Measurements from ENCODE around the gene ANKRD13C.

The ANKRD13C gene

DNA sequence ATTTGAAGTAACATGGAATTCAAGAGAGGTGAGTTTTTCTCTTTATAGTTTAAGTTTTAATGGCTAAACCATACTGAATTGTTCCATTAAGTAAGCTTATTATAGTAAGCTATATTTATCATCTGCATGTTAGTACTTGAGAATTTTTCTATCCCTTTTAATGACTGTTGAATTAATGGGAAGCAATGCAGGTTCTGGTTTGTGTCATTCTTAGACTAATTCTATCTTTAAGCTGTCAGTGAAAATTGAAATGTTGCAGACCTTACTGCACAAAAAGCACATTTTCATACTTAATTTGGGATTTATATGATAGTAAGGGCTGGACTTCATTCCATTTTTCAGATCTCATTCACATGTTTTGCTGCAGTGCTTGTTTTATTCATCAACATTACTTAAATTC is 107.4 kb downstream of the ANKRD13C start:
- Histone ChIP-seq H3K4me3 (ENCODE audit: low read length) (no peak overlapping the region), H3K9ac (ENCODE audit: low read length) (no peak overlapping the region), H3K27ac (ENCODE audit: low read length) (no peak overlapping the region), H3K4me1 (ENCODE audit: control insufficient read depth, low read depth, low read length) (no peaks in the 10 kb centered on the region), H3K9me3 (ENCODE audit: control insufficient read depth, low read depth, low read length) (no peaks in the 10 kb centered on the region), H3K27me3 (ENCODE audit: control insufficient read depth, insufficient read depth, low read length) (no peaks in the 10 kb centered on the region), H3K36me3 (ENCODE audit: control insufficient read depth, low read depth, low read length) (peaks cover 100% of the 10 kb centered on the region)

DNA sequence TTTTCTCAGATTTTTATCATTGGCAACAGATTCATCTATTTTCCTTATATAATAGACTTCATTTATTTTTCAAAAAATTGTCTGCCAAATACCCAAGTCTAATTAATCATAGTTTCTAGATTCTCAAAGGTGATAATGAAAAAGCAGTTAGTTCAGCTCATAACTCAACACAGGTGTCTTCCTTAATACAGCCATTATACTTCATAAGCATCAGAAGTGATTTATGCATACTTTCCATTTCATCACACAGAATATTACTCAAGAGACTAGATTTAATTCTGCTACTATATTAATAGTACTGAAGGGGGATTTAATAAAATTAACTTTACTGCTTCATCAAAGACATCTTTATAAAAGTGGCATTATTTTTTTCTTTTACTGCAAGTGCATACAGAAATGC is 114.6 kb downstream of the ANKRD13C start:
- Histone ChIP-seq H3K27me3 (ENCODE audit: control insufficient read depth, insufficient read depth, low read length) (no peaks in the 10 kb centered on the region), H3K27ac (ENCODE audit: low read length) (no peak overlapping the region), H3K9me3 (ENCODE audit: control insufficient read depth, low read depth, low read length) (no peaks in the 10 kb centered on the region), H3K9ac (ENCODE audit: low read length) (no peak overlapping the region), H3K36me3 (ENCODE audit: control insufficient read depth, low read depth, low read length) (peaks cover 95% of the 10 kb centered on the region), H3K4me1 (ENCODE audit: control insufficient read depth, low read depth, low read length) (no peaks in the 10 kb centered on the region), H3K4me3 (ENCODE audit: low read length) (no peak overlapping the region)

GRCh38 chr1:70234733-70235132 is 119.8 kb downstream of the ANKRD13C start:
- H3K27me3 ChIP-seq (ENCODE audit: control insufficient read depth, insufficient read depth, low read length), result no peaks in the 10 kb centered on the region
- no peak overlapping the region for H3K27ac ChIP-seq (ENCODE audit: low read length)
- H3K36me3 ChIP-seq (ENCODE audit: control insufficient read depth, low read depth, low read length), result peaks cover 95% of the 10 kb centered on the region
- no peak overlapping the region for H3K9ac ChIP-seq (ENCODE audit: low read length)
- no peaks in the 10 kb centered on the region for H3K9me3 ChIP-seq (ENCODE audit: control insufficient read depth, low read depth, low read length)
- H3K4me3 ChIP-seq (ENCODE audit: low read length), result no peak overlapping the region
- no peaks in the 10 kb centered on the region for H3K4me1 ChIP-seq (ENCODE audit: control insufficient read depth, low read depth, low read length)

GRCh38 chr1:70231475-70231874 is 123.0 kb downstream of the ANKRD13C start:
- Histone ChIP-seq H3K36me3 (ENCODE audit: control insufficient read depth, low read depth, low read length) (peaks cover 95% of the 10 kb centered on the region), H3K9ac (ENCODE audit: low read length) (no peak overlapping the region), H3K27me3 (ENCODE audit: control insufficient read depth, insufficient read depth, low read length) (no peaks in the 10 kb centered on the region), H3K4me3 (ENCODE audit: low read length) (no peak overlapping the region), H3K27ac (ENCODE audit: low read length) (no peak overlapping the region), H3K9me3 (ENCODE audit: control insufficient read depth, low read depth, low read length) (no peaks in the 10 kb centered on the region), H3K4me1 (ENCODE audit: control insufficient read depth, low read depth, low read length) (no peaks in the 10 kb centered on the region)

DNA sequence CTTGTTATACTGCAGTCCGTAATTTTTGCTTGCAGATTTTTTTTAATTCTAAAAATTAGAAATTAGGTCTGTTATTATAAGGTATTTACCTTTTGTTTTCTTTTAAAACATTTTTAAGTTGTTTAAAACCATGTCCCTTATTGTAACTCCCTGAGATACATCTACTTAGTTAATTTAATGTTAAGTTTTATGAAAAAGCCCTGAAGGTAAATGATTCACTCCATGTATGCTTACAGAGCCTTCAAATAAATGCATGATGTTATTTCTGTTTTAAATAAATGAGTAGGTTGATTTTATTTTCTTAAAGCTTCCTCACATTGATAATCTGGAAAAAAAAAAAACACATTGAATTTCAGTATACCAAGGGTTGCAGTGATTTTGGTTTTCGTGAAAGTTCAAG is 125.9 kb downstream of the ANKRD13C start:
- Histone ChIP-seq H3K4me3 (ENCODE audit: low read length) (no peak overlapping the region), H3K27ac (ENCODE audit: low read length) (no peak overlapping the region), H3K36me3 (ENCODE audit: control insufficient read depth, low read depth, low read length) (peaks cover 87% of the 10 kb centered on the region), H3K9ac (ENCODE audit: low read length) (no peak overlapping the region), H3K4me1 (ENCODE audit: control insufficient read depth, low read depth, low read length) (no peaks in the 10 kb centered on the region), H3K27me3 (ENCODE audit: control insufficient read depth, insufficient read depth, low read length) (no peaks in the 10 kb centered on the region), H3K9me3 (ENCODE audit: control insufficient read depth, low read depth, low read length) (no peaks in the 10 kb centered on the region)

DNA sequence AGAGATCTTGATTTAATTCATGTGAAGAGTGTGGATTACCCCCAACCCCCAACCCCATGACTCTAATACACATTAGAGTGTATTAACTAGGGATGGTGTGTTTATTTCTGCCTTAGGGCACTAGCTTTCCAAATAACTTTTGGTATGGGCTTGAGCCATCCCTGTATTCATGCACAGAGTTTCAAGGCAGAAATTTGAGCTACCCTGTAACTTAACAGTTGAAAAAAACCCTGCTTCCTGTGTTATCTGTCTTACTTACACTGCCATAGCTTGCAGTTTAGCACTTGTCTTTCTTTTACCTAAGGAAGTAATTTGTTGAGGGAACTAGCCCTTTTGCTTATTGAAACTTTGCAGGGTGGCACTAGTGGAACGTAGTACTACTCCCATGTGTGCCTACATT is 127.1 kb downstream of the ANKRD13C start:
- Histone ChIP-seq H3K27ac (ENCODE audit: low read length) (no peak overlapping the region), H3K9ac (ENCODE audit: low read length) (no peak overlapping the region), H3K9me3 (ENCODE audit: control insufficient read depth, low read depth, low read length) (no peaks in the 10 kb centered on the region), H3K4me1 (ENCODE audit: control insufficient read depth, low read depth, low read length) (peaks cover 8% of the 10 kb centered on the region), H3K27me3 (ENCODE audit: control insufficient read depth, insufficient read depth, low read length) (no peaks in the 10 kb centered on the region), H3K36me3 (ENCODE audit: control insufficient read depth, low read depth, low read length) (peaks cover 85% of the 10 kb centered on the region), H3K4me3 (ENCODE audit: low read length) (no peak overlapping the region)

DNA sequence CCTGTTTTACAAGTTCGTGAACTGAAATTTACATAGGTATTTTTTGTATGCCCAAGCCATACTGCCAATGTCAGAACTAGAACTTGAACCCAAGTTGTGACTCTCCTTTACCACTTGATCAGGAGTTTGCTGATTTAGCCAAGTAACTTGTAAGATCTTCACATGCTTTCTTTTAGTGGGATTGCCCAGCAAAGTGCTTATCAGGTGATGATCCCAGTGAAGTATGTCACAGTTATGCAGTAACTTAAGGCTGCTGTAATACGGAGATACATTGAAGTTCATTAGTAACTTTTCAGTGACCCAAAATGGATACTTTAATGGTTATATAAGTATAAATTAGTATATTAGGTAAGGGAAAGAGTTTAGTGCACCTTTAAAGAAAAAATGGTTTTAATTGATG is 129.6 kb downstream of the ANKRD13C start:
- Histone ChIP-seq H3K27me3 (ENCODE audit: control insufficient read depth, insufficient read depth, low read length) (no peaks in the 10 kb centered on the region), H3K27ac (ENCODE audit: low read length) (no peak overlapping the region), H3K4me1 (ENCODE audit: control insufficient read depth, low read depth, low read length) (peaks cover 10% of the 10 kb centered on the region), H3K36me3 (ENCODE audit: control insufficient read depth, low read depth, low read length) (peaks cover 60% of the 10 kb centered on the region), H3K9ac (ENCODE audit: low read length) (no peak overlapping the region), H3K9me3 (ENCODE audit: control insufficient read depth, low read depth, low read length) (no peaks in the 10 kb centered on the region), H3K4me3 (ENCODE audit: low read length) (no peak overlapping the region)

DNA sequence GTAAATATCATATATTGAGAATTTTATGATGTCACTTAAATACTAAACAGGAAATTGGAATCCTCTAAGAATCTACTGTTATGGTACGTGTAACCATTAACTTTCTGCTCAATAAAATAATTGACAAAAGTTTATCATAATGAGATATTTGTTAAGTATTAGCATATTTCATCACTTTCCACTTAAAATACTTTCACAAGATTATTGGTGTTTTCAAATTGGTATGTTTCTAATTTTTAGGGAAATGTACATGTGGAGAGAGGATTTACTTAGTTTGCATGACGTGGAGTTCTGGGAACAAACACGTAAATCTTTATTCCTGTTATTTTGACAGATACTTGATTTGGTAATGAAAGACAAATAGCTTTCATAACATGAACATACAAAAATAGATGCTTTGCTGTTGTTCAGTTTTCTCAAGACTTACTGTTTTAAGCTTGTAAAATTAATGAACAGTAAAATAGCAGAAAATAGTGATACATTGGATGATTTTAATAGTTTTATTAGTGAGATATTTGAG is 131.7 kb downstream of the ANKRD13C start:
- no peak overlapping the region for H3K27ac ChIP-seq (ENCODE audit: low read length)

GRCh38 chr1:70221238-70222121 is 133.0 kb downstream of the ANKRD13C start, which contains the start of gene SRSF11:
TSS of gene SRSF11 (plus strand) at chr1:70221380. CDS start at chr1:70221637, 257 bp downstream.
- Histone ChIP-seq H3K27me3 (ENCODE audit: control insufficient read depth, insufficient read depth, low read length) (no peaks in the 10 kb centered on the region), H3K27ac (ENCODE audit: low read length) (peak within 1 kb of the TSS; percentile 91), H3K4me1 (ENCODE audit: control insufficient read depth, low read depth, low read length) (peaks cover 10% of the 10 kb centered on the region), H3K4me3 (ENCODE audit: low read length) (peak within 1 kb of the TSS; percentile 99), H3K36me3 (ENCODE audit: control insufficient read depth, low read depth, low read length) (peaks cover 28% of the 10 kb centered on the region), H3K9ac (ENCODE audit: low read length) (peak within 1 kb of the TSS; percentile 99), H3K9me3 (ENCODE audit: control insufficient read depth, low read depth, low read length) (no peaks in the 10 kb centered on the region)

More for the DNA sequence above, 131.7 kb downstream of the ANKRD13C start:
- Histone ChIP-seq H3K4me1 (ENCODE audit: control insufficient read depth, low read depth, low read length) (peaks cover 10% of the 10 kb centered on the region), H3K4me3 (ENCODE audit: low read length) (peak overlapping the region; percentile 99), H3K27me3 (ENCODE audit: control insufficient read depth, insufficient read depth, low read length) (no peaks in the 10 kb centered on the region), H3K9me3 (ENCODE audit: control insufficient read depth, low read depth, low read length) (no peaks in the 10 kb centered on the region), H3K36me3 (ENCODE audit: control insufficient read depth, low read depth, low read length) (peaks cover 38% of the 10 kb centered on the region), H3K9ac (ENCODE audit: low read length) (peak overlapping the region; percentile 99)

GRCh38 chr1:70220517-70221237 is 133.8 kb downstream of the ANKRD13C start:
- Histone ChIP-seq H3K4me3 (ENCODE audit: low read length) (peak overlapping the region; percentile 99), H3K27ac (ENCODE audit: low read length) (peak overlapping the region; percentile 67), H3K9ac (ENCODE audit: low read length) (peak overlapping the region; percentile 99), H3K27me3 (ENCODE audit: control insufficient read depth, insufficient read depth, low read length) (no peaks in the 10 kb centered on the region), H3K9me3 (ENCODE audit: control insufficient read depth, low read depth, low read length) (no peaks in the 10 kb centered on the region), H3K4me1 (ENCODE audit: control insufficient read depth, low read depth, low read length) (peaks cover 10% of the 10 kb centered on the region), H3K36me3 (ENCODE audit: control insufficient read depth, low read depth, low read length) (peaks cover 28% of the 10 kb centered on the region)

- Histone ChIP-seq H3K4me1 (ENCODE audit: control insufficient read depth, low read depth, low read length) (peaks cover 10% of the 10 kb centered on the region), H3K27me3 (ENCODE audit: control insufficient read depth, insufficient read depth, low read length) (no peaks in the 10 kb centered on the region), H3K36me3 (ENCODE audit: control insufficient read depth, low read depth, low read length) (peaks cover 23% of the 10 kb centered on the region), H3K9me3 (ENCODE audit: control insufficient read depth, low read depth, low read length) (no peaks in the 10 kb centered on the region), H3K27ac (ENCODE audit: low read length) (no peak overlapping the region), H3K4me3 (ENCODE audit: low read length) (no peak overlapping the region), H3K9ac (ENCODE audit: low read length) (no peak overlapping the region)
These were observed 134.5 kb downstream of the ANKRD13C start for GRCh38 chr1:70220015-70220414.

Measured in iPS-18a (cell line).